Neural progenitor cell (in vitro differentiated cells): ENCODE data around the gene MRPL27. TPM values are rescaled to one million over a fixed set of nuclear protein-coding genes. Genes with fewer than 3 reads are reported as not detected.

Experiments
- DNase-seq: peaks from one replicate; pipeline ENCODE4 v3.0.0-alpha.2; 2016; ENCODE audit warnings: low spot score
- H2AFZ ChIP-seq: fragments of 200-600 bp; sonication (generic); replicated peaks from 2 replicates; pipeline ENCODE4 v1.6.1; 2016; ENCODE audit warnings: antibody characterized with exemption
- H3F3A ChIP-seq: fragments of 200-600 bp; sonication (generic); 2 replicates; pipeline ENCODE4 v1.6.1; 2016; ENCODE audit warnings: antibody characterized with exemption, low read depth
- H3K27ac ChIP-seq: fragments of 200-600 bp; sonication (generic); 2 replicates; pipeline ENCODE4 v1.5.1; 2016; ENCODE audit warnings: mild to moderate bottlenecking
- H3K27me3 ChIP-seq: fragments of 200-600 bp; sonication (generic); 2 replicates; pipeline ENCODE4 v1.6.1; 2016; ENCODE audit warnings: mild to moderate bottlenecking, moderate library complexity
- H3K36me3 ChIP-seq: fragments of 200-600 bp; sonication (generic); 2 replicates; pipeline ENCODE4 v1.5.1; 2016
- H3K4me1 ChIP-seq: fragments of 200-600 bp; sonication (generic); 2 replicates; pipeline ENCODE4 v1.6.1; 2016; ENCODE audit warnings: mixed run types
- H3K4me2 ChIP-seq: fragments of 200-600 bp; sonication (generic); 2 replicates; pipeline ENCODE4 v1.6.1; 2016
- H3K4me3 ChIP-seq: fragments of 200-600 bp; sonication (generic); 2 replicates; pipeline ENCODE4 v1.5.1; 2016
- H3K79me2 ChIP-seq: fragments of 200-600 bp; sonication (generic); 2 replicates; pipeline ENCODE4 v1.6.1; 2016; ENCODE audit warnings: low read depth
- H3K9ac ChIP-seq: fragments of 200-600 bp; sonication (generic); 2 replicates; pipeline ENCODE4 v1.6.1; 2016
- H3K9me3 ChIP-seq: fragments of 200-600 bp; sonication (generic); 2 replicates; pipeline ENCODE4 v1.5.1; 2016; ENCODE audit warnings: low read depth
- H4K20me1 ChIP-seq: fragments of 200-600 bp; sonication (generic); 2 replicates; pipeline ENCODE4 v1.6.1; 2016; ENCODE audit warnings: low read depth
- H3K27ac Mint-ChIP-seq: 3 replicates; pipeline ENCODE4 v1.8.0; 2021; ENCODE audit warnings: mixed read lengths
- H3K27me3 Mint-ChIP-seq: 2 replicates; pipeline ENCODE4 v1.8.0; 2022; ENCODE audit warnings: low read depth, mild to moderate bottlenecking, inconsistent platforms, moderate library complexity, mixed read lengths; ENCODE audit not compliant: insufficient read depth
- H3K36me3 Mint-ChIP-seq: 3 replicates; pipeline ENCODE4 v1.8.0; 2021; ENCODE audit warnings: mixed read lengths
- H3K4me1 Mint-ChIP-seq: 3 replicates; pipeline ENCODE4 v1.8.0; 2021; ENCODE audit warnings: mixed read lengths
- H3K4me3 Mint-ChIP-seq: 3 replicates; pipeline ENCODE4 v1.8.0; 2021; ENCODE audit warnings: mild to moderate bottlenecking, moderate library complexity, mixed read lengths
- H3K9me3 Mint-ChIP-seq: 3 replicates; pipeline ENCODE4 v1.8.0; 2020; ENCODE audit warnings: mixed read lengths
- EZH2 ChIP-seq: fragments of 200-600 bp; sonication (generic); IDR thresholded peaks from 2 replicates; pipeline ENCODE4 v1.6.1; 2017; ENCODE audit warnings: antibody characterized with exemption, mild to moderate bottlenecking, moderate library complexity
- EZH2phosphoT487 ChIP-seq: fragments of 200-600 bp; sonication (generic); IDR thresholded peaks from 2 replicates; pipeline ENCODE4 v1.6.1; 2017; ENCODE audit warnings: antibody characterized with exemption
- total RNA-seq: library from RNA; depleted of rRNA; stranded (reverse); fragments of >200 nt; gene quantifications from 2 replicates; pipeline ENCODE4 v1.2.3, GENCODE V29; 2015; ENCODE audit warnings: low replicate concordance
- TF ChIP-seq, protein P1 (sequence below): fragments of 200-600 bp; sonication (generic); IDR thresholded peaks from 2 replicates; pipeline ENCODE4 v1.5.1; 2017; ENCODE audit warnings: antibody characterized with exemption, mild to moderate bottlenecking

Gene MRPL27
- total RNA-seq, 1 donor from 2014 or later: 39.1 TPM

DNA sequence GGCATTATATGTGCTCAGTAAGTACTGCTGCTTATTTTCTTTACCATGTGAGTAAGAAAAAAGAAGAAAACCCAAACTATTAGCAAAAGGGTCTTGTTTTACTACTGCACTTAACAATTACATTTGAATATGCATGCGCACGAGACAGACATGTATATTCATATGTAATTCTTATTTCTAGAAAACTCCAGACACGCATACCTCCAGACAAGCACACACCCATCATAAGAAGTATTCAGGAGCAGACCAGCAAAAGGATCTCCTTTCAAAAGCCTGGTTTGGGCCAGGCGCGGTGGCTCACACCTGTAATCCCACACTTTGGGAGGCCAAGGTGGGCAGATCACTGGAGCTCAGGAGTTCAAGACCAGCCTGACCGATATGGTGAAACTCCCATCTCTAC is 16.6 kb upstream of the MRPL27 start:
- H3K9ac ChIP-seq: no peak overlapping the region
- H3K27me3 Mint-ChIP-seq: peaks cover 4% of the 10 kb centered on the region
- no peaks in the 10 kb centered on the region for H3K36me3 ChIP-seq
- H3K4me1 ChIP-seq: no peaks in the 10 kb centered on the region
- no peak overlapping the region for H2AFZ ChIP-seq
- H3K4me1 Mint-ChIP-seq: no peaks in the 10 kb centered on the region
- no peak overlapping the region for H3K4me2 ChIP-seq
- H3K9me3 Mint-ChIP-seq: no peaks in the 10 kb centered on the region
- no peak overlapping the region for H3K27ac Mint-ChIP-seq
- DNase-seq: no peak
- no peak overlapping the region for H3K27ac ChIP-seq
- no peak overlapping the region for H3K4me3 ChIP-seq
- H3K36me3 Mint-ChIP-seq: peaks cover 38% of the 10 kb centered on the region
- no peaks in the 10 kb centered on the region for H3K27me3 ChIP-seq
- TF ChIP-seq, protein P1, sequence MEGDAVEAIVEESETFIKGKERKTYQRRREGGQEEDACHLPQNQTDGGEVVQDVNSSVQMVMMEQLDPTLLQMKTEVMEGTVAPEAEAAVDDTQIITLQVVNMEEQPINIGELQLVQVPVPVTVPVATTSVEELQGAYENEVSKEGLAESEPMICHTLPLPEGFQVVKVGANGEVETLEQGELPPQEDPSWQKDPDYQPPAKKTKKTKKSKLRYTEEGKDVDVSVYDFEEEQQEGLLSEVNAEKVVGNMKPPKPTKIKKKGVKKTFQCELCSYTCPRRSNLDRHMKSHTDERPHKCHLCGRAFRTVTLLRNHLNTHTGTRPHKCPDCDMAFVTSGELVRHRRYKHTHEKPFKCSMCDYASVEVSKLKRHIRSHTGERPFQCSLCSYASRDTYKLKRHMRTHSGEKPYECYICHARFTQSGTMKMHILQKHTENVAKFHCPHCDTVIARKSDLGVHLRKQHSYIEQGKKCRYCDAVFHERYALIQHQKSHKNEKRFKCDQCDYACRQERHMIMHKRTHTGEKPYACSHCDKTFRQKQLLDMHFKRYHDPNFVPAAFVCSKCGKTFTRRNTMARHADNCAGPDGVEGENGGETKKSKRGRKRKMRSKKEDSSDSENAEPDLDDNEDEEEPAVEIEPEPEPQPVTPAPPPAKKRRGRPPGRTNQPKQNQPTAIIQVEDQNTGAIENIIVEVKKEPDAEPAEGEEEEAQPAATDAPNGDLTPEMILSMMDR: no peak
- TF ChIP-seq EZH2: no peak
- TF ChIP-seq EZH2phosphoT487: no peak
- no peaks in the 10 kb centered on the region for H3F3A ChIP-seq
- peaks cover 4% of the 10 kb centered on the region for H4K20me1 ChIP-seq
- H3K4me3 Mint-ChIP-seq: no peak overlapping the region
- no peaks in the 10 kb centered on the region for H3K9me3 ChIP-seq
- H3K79me2 ChIP-seq: no peaks in the 10 kb centered on the region

GRCh38 chr17:50388728-50389127 is 15.7 kb upstream of the MRPL27 start:
- H3K36me3 ChIP-seq: no peaks in the 10 kb centered on the region
- H3K4me2 ChIP-seq: no peak overlapping the region
- no peaks in the 10 kb centered on the region for H3K79me2 ChIP-seq
- H3K9me3 ChIP-seq: no peaks in the 10 kb centered on the region
- no peaks in the 10 kb centered on the region for H3K4me1 ChIP-seq
- Mint-ChIP-seq H3K27ac (no peak overlapping the region), H3K36me3 (peaks cover 35% of the 10 kb centered on the region), H3K4me3 (no peak overlapping the region), H3K9me3 (no peaks in the 10 kb centered on the region), H3K4me1 (no peaks in the 10 kb centered on the region), H3K27me3 (peaks cover 4% of the 10 kb centered on the region)
- no peak for TF ChIP-seq EZH2
- DNase-seq: no peak
- H3K27ac ChIP-seq: no peak overlapping the region
- H4K20me1 ChIP-seq: peaks cover 4% of the 10 kb centered on the region
- no peaks in the 10 kb centered on the region for H3F3A ChIP-seq
- H2AFZ ChIP-seq: no peak overlapping the region
- no peaks in the 10 kb centered on the region for H3K27me3 ChIP-seq
- H3K4me3 ChIP-seq: no peak overlapping the region
- no peak overlapping the region for H3K9ac ChIP-seq

- no peaks in the 10 kb centered on the region for H3K9me3 ChIP-seq
- H3F3A ChIP-seq: no peaks in the 10 kb centered on the region
- no peaks in the 10 kb centered on the region for H3K4me1 ChIP-seq
- H2AFZ ChIP-seq: no peak overlapping the region
- no peaks in the 10 kb centered on the region for H3K4me1 Mint-ChIP-seq
- H3K27ac ChIP-seq: no peak overlapping the region
- no peak for DNase-seq
- no peaks in the 10 kb centered on the region for H3K27me3 ChIP-seq
- H3K9me3 Mint-ChIP-seq: no peaks in the 10 kb centered on the region
- H4K20me1 ChIP-seq: peaks cover 4% of the 10 kb centered on the region
- no peak overlapping the region for H3K27ac Mint-ChIP-seq
- peaks cover 2% of the 10 kb centered on the region for H3K27me3 Mint-ChIP-seq
- H3K79me2 ChIP-seq: no peaks in the 10 kb centered on the region
- H3K4me3 Mint-ChIP-seq: no peak overlapping the region
- peaks cover 32% of the 10 kb centered on the region for H3K36me3 Mint-ChIP-seq
- no peak overlapping the region for H3K4me2 ChIP-seq
- H3K4me3 ChIP-seq: no peak overlapping the region
- no peaks in the 10 kb centered on the region for H3K36me3 ChIP-seq
- no peak overlapping the region for H3K9ac ChIP-seq
- TF ChIP-seq, protein P1: no peak
- TF ChIP-seq EZH2phosphoT487 (no peak), EZH2 (no peak)
Measured at GRCh38 chr17:50386510-50386909, 13.5 kb upstream of the MRPL27 start.

DNA sequence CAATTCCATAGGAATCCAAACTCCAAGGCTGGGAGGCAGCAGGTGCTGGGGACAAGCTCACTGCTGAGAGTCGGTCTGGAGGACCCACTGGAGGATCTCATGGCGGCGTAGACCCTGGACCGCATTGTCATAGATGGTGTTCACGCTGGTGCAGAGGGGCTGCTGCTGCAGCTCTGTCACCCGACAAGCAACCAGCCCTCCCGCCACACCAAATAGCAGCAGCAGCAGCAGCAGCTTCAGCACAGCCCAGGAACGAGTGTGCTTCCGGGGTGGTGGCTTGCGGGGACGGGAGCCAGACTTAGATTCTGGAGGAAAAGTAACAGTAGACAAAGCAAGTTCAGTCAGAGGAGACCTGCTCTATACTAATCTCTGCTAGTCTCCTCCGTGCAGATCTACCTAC is 9.9 kb upstream of the MRPL27 start:
- no peak overlapping the region for H3K27ac ChIP-seq
- no peak overlapping the region for H3K9ac ChIP-seq
- no peak overlapping the region for H3K4me2 ChIP-seq
- peaks cover under 1% of the 10 kb centered on the region for H4K20me1 ChIP-seq
- H3F3A ChIP-seq: no peaks in the 10 kb centered on the region
- H3K27me3 Mint-ChIP-seq: peaks cover 2% of the 10 kb centered on the region
- no peaks in the 10 kb centered on the region for H3K27me3 ChIP-seq
- H3K79me2 ChIP-seq: no peaks in the 10 kb centered on the region
- H3K4me1 ChIP-seq: no peaks in the 10 kb centered on the region
- peaks cover 31% of the 10 kb centered on the region for H3K36me3 Mint-ChIP-seq
- H3K4me1 Mint-ChIP-seq: no peaks in the 10 kb centered on the region
- no peak for DNase-seq
- TF ChIP-seq EZH2 (no peak), EZH2phosphoT487 (no peak)
- TF ChIP-seq, protein P1: no peak
- no peak overlapping the region for H2AFZ ChIP-seq
- no peak overlapping the region for H3K27ac Mint-ChIP-seq
- no peak overlapping the region for H3K4me3 Mint-ChIP-seq
- no peaks in the 10 kb centered on the region for H3K9me3 Mint-ChIP-seq
- H3K4me3 ChIP-seq: no peak overlapping the region
- H3K9me3 ChIP-seq: no peaks in the 10 kb centered on the region
- no peaks in the 10 kb centered on the region for H3K36me3 ChIP-seq
